Kidney (tissue), 14 donors: ENCODE measurements around the gene CTNNA2. TPM values are rescaled to one million over a fixed set of nuclear protein-coding genes. Genes with fewer than 3 reads are reported as not detected.

Source experiments
- DNase-seq, 5 donors: peaks; one replicate each; pipeline ENCODE4 v3.0.0-alpha.2; 2013 to 2020
- FAIRE-seq: peaks from 2 replicates; lab custom pipeline; 2012; peaks lifted over from hg19 to GRCh38; lab: Jason Lieb, UNC
- H3K27ac ChIP-seq, 2 donors: one replicate each; pipeline ENCODE4 v1.7.0; 2013; ENCODE audit warnings: low read depth in 2 of 2, low read length in 2 of 2, inconsistent platforms in 1 of 2
- H3K27me3 ChIP-seq: one replicate; pipeline ENCODE4 v1.7.1; 2013; ENCODE audit warnings: low read length, inconsistent platforms; ENCODE audit not compliant: control insufficient read depth, insufficient read depth
- H3K36me3 ChIP-seq, 3 donors: one replicate each; pipeline versions ENCODE4 v1.7.0 to v1.7.1; 2013; ENCODE audit warnings: low read length in 3 of 3, control low read depth in 1 of 3, inconsistent platforms in 1 of 3; ENCODE audit not compliant: insufficient read depth in 3 of 3, control insufficient read depth in 2 of 3
- H3K4me1 ChIP-seq, 3 donors: one replicate each; pipeline versions ENCODE4 v1.7.0 to v1.7.1; 2013; ENCODE audit warnings: low read length in 3 of 3, inconsistent platforms in 1 of 3, low read depth in 1 of 3; ENCODE audit not compliant: control insufficient read depth in 2 of 3, insufficient read depth in 2 of 3
- H3K4me3 ChIP-seq, 3 donors: one replicate each; pipeline versions ENCODE4 v1.7.0 to v1.8.1; 2013; ENCODE audit warnings: low read length in 3 of 3, control low read depth in 1 of 3, inconsistent platforms in 1 of 3
- H3K9ac ChIP-seq, 3 donors: one replicate each; pipeline versions ENCODE4 v1.7.0 to v1.7.1; 2013; ENCODE audit warnings: low read length in 3 of 3, control low read depth in 1 of 3, inconsistent platforms in 1 of 3
- H3K9me3 ChIP-seq, 3 donors: one replicate each; pipeline versions ENCODE4 v1.7.0 to v1.7.1; 2013; ENCODE audit warnings: low read length in 3 of 3, control low read depth in 1 of 3, inconsistent platforms in 1 of 3; ENCODE audit not compliant: control insufficient read depth in 2 of 3, insufficient read depth in 1 of 3
- CTCF ChIP-seq: IDR thresholded peaks from 3 replicates; pipeline ENCODE4 v1.5.1; 2012; ENCODE audit warnings: mild to moderate bottlenecking, moderate library complexity, borderline replicate concordance; ENCODE audit not compliant: insufficient read depth; ENCODE audit errors: extremely low read depth
- intact Hi-C: fragments of 100-400 bp; cut with DNase I; formaldehyde crosslinking; loops from one replicate; pipeline ENCODE4 v1.11.1; 2022
- polyA plus RNA-seq: library from polyadenylated mRNA; stranded (reverse); fragments of 350-450 nt; fragmentation: Illumina TruSeq; extraction: RNeasy Lipid Tissue Mini Kit (QIAGEN cat#74804); gene quantifications from one replicate; pipeline ENCODE4 v1.2.3, GENCODE V29; 2014; ENCODE audit warnings: low read depth, low replicate concordance; ENCODE audit not compliant: insufficient read depth
- total RNA-seq: library from RNA; stranded (reverse); fragmentation: NEBNext Ultra II Directional; extraction: Animal tissue kit (Norgen Biotek cat#: 25700); gene quantifications from one replicate; pipeline ENCODE4 v1.2.1, GENCODE V29; 2021
- donor health status: control.
- donor health status: control.
- donor health status: control.
- donor health status: control.
- donor health status: control.
- donor health status: DM: yes; HTN: yes; CAD: no.
- donor health status: Normal renal cell carcinoma (clear cell type).

Gene CTNNA2
- total and polyA plus RNA-seq, 2 donors from 2014 or later = 0.47 TPM; not detected in 1

DNA sequence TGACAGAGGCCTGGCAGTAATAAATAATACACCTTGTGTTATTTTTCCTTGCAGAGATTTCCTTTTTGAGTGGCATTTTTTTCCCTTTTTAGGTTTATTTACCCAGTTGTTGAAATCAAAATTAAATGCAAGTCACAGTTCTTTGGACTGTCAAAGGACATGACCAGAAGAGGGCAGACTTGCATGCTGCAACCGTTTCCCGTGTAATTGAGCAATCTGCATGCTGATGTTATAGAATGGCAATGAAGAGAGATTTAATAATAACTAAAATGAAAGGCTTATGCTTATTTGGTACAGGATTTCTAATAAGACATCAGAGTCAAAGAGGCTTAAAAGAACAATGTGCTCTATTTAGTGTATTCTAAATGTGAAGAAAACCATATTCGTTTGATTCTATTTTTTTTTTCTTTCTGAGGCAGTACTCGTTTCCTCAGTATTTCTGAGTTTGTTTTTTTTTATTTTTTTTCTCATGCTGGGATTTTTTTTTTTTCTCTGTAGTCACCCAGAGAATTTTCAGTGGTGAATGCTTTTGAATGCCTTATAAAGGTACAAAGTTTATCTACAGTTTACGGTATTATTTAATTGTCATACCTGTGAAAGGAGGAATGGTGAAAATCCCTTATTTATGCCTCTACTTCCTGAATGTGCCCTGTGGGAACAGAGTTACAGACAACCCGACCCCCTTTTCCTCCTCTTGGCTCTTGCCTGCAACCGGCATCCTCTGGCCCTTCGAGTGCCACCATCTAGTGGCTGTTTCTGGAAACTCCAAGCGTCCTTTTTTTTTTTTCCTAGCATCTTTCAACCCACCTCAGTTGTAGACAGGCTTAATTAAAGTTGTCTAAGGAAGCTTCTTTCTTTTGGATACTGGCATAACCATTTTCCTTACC, 423.2 kb downstream of the CTNNA2 start:
- peak; percentile 44 for FAIRE-seq
- no peaks in the 10 kb centered on the region for H3K4me1 ChIP-seq
- no peak overlapping the region for H3K4me3 ChIP-seq
- H3K36me3 ChIP-seq = no peaks in the 10 kb centered on the region
- DNase-seq = peak in 4 of 5 donors; percentile 42 to 81 (median 58)
- H3K27me3 ChIP-seq = no peaks in the 10 kb centered on the region
- H3K27ac ChIP-seq = no peak overlapping the region
- TF ChIP-seq CTCF = peak; percentile 42
- H3K9ac ChIP-seq = no peak overlapping the region
- intact Hi-C loops = no loop called here
- no peaks in the 10 kb centered on the region for H3K9me3 ChIP-seq

GRCh38 chr2:79936715-79937114, 423.9 kb downstream of the CTNNA2 start:
- H3K9me3 ChIP-seq = no peaks in the 10 kb centered on the region
- no peak overlapping the region for H3K4me3 ChIP-seq
- no peak for FAIRE-seq
- H3K4me1 ChIP-seq = no peaks in the 10 kb centered on the region
- no peaks in the 10 kb centered on the region for H3K27me3 ChIP-seq
- intact Hi-C loops = no loop called here
- no peak for DNase-seq
- H3K36me3 ChIP-seq = no peaks in the 10 kb centered on the region
- H3K9ac ChIP-seq = no peak overlapping the region
- TF ChIP-seq CTCF = no peak
- H3K27ac ChIP-seq = no peak overlapping the region

- H3K27ac ChIP-seq = no peak overlapping the region
- intact Hi-C loops = no loop called here
- H3K4me1 ChIP-seq = no peaks in the 10 kb centered on the region
- H3K9me3 ChIP-seq = no peaks in the 10 kb centered on the region
- FAIRE-seq (no peak), DNase-seq (no peak)
- no peaks in the 10 kb centered on the region for H3K36me3 ChIP-seq
- H3K9ac ChIP-seq = no peak overlapping the region
- no peak overlapping the region for H3K4me3 ChIP-seq
- no peaks in the 10 kb centered on the region for H3K27me3 ChIP-seq
- no peak for TF ChIP-seq CTCF
Measured at GRCh38 chr2:79938648-79939047, 425.8 kb downstream of the CTNNA2 start.
